ENCODE measurements around the gene EIF3M. TPM values are rescaled to one million over a fixed set of nuclear protein-coding genes. Genes with fewer than 3 reads are reported as not detected.

The EIF3M gene
- total and polyA plus RNA-seq, 2 donors (not counting 3 experiments of a cell fraction or from before 2014, with no cell fraction given) = 229 to 243 TPM

DNA sequence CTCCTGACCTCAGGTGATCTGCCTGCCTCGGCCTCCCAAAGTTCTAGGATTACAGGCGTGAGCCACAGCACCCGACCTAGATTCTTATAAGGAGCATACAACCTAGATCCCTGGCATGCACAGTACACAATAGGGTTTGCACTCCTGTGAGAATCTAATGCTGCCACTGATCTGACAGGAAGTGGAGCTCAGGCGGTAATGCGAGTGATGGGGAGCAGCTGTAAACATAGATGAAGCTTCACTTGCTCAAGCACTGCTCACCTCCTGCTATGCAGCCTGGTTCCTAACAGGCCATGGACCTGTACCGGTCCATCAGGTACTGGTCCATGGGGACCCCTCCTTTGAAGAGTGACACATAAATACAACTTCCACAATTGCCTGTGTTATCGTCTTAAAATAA, 44.8 kb upstream of the EIF3M start:
- Histone ChIP-seq H2AFZ (ENCODE audit: low read depth, low read length) (no peak overlapping the region), H3K4me1 (ENCODE audit: control insufficient read depth, extremely low read depth, insufficient read depth, low read length) (no peaks in the 10 kb centered on the region), H3K4me3 (replicated peaks in 1 of 3; ENCODE audit: insufficient read depth in 1 of 3, low read depth in 1 of 3, low read length in 3 of 3) (no peak overlapping the region), H3K79me2 (ENCODE audit: control insufficient read depth, insufficient read depth, low read length) (no peaks in the 10 kb centered on the region), H3K9ac (replicated peaks; ENCODE audit: extremely low read depth, insufficient read depth, low read length) (no peak overlapping the region), H3K27me3 (ENCODE audit: control insufficient read depth in 2 of 2, insufficient read depth in 2 of 2, low read length in 2 of 2) (no peaks in the 10 kb centered on the region), H4K20me1 (replicated peaks; ENCODE audit: control insufficient read depth, extremely low read depth, insufficient read depth, low read length) (no peaks in the 10 kb centered on the region), H3K36me3 (ENCODE audit: control insufficient read depth in 2 of 2, extremely low read depth in 1 of 2, insufficient read depth in 2 of 2, low read length in 2 of 2) (no peaks in the 10 kb centered on the region), H3K4me2 (ENCODE audit: insufficient read depth, low read length) (no peak overlapping the region), H3K27ac (ENCODE audit: insufficient read depth, low read depth, low read length) (no peak overlapping the region), H3K9me1 (replicated peaks; ENCODE audit: control insufficient read depth, extremely low read depth, insufficient read depth, low read length) (no peaks in the 10 kb centered on the region), H3K9me3 (replicated peaks; ENCODE audit: control insufficient read depth, insufficient read depth, low read length) (no peaks in the 10 kb centered on the region)
- no TSS peak for BruUV-seq (replicated peaks)
- dilution Hi-C loops (cut with MboI; ENCODE audit: extremely low pct_ligation_motif_present, low sequenced_read_pairs) = no loop called here
- TF ChIP-seq JUN (IDR thresholded peaks at IDR 0.05; ENCODE audit: borderline replicate concordance, insufficient read depth, insufficient read length, low read depth) (no peak), FOS (IDR thresholded peaks at IDR 0.05; ENCODE audit: borderline replicate concordance, insufficient read depth, low read length) (no peak), MYC (IDR thresholded peaks at IDR 0.05; ENCODE audit: low read depth, low read length) (no peak)
- TF ChIP-seq, protein P1, sequence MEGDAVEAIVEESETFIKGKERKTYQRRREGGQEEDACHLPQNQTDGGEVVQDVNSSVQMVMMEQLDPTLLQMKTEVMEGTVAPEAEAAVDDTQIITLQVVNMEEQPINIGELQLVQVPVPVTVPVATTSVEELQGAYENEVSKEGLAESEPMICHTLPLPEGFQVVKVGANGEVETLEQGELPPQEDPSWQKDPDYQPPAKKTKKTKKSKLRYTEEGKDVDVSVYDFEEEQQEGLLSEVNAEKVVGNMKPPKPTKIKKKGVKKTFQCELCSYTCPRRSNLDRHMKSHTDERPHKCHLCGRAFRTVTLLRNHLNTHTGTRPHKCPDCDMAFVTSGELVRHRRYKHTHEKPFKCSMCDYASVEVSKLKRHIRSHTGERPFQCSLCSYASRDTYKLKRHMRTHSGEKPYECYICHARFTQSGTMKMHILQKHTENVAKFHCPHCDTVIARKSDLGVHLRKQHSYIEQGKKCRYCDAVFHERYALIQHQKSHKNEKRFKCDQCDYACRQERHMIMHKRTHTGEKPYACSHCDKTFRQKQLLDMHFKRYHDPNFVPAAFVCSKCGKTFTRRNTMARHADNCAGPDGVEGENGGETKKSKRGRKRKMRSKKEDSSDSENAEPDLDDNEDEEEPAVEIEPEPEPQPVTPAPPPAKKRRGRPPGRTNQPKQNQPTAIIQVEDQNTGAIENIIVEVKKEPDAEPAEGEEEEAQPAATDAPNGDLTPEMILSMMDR (IDR thresholded peaks at IDR 0.05; ENCODE audit: extremely low read depth in 1 of 2, insufficient read depth in 1 of 2, low read depth in 1 of 2, low read length in 2 of 2) = no peak
- FAIRE-seq = no peak
- ChIA-PET POLR2A (no interaction called here), CTCF (no interaction called here)
- intact Hi-C loops (cut with micrococcal nuclease) = no loop called here
- no peak for DNase-seq (ENCODE audit: low read depth, low spot score)

DNA sequence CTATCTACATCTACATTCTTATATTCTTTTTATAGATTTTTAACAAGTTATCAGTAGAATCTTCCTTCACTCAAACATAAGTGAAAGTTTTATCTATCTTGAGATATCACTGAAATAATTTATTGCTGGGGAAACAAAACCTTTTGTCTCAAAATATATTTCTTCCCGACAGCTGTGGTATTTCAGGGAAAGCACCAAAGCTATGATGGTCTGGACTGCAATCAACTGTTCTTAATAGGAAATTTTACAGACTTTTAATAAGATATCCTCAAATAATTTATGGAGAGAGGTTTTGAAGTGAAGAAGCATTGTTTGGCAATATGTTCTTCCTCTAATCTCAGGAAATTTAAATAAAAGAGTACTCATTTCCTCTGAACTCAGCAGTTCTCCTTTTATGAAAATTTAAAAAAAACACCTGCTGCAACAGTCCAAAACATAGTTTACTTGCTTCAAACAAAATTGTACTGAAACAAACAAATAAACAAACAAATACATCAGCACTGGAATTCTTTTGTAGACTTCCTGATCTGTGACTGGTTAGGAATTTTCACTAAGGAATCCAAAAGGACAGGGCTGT, 33.9 kb upstream of the EIF3M start:
- DNase-seq (ENCODE audit: low read depth, low spot score) (no peak), FAIRE-seq (no peak)
- Histone ChIP-seq H3K4me3 (replicated peaks in 1 of 3; ENCODE audit: insufficient read depth in 1 of 3, low read depth in 1 of 3, low read length in 3 of 3) (no peak overlapping the region), H3K9me3 (replicated peaks; ENCODE audit: control insufficient read depth, insufficient read depth, low read length) (no peaks in the 10 kb centered on the region), H3K27me3 (ENCODE audit: control insufficient read depth in 2 of 2, insufficient read depth in 2 of 2, low read length in 2 of 2) (no peaks in the 10 kb centered on the region), H3K4me1 (ENCODE audit: control insufficient read depth, extremely low read depth, insufficient read depth, low read length) (no peaks in the 10 kb centered on the region), H3K4me2 (ENCODE audit: insufficient read depth, low read length) (no peak overlapping the region), H3K9ac (replicated peaks; ENCODE audit: extremely low read depth, insufficient read depth, low read length) (no peak overlapping the region), H4K20me1 (replicated peaks; ENCODE audit: control insufficient read depth, extremely low read depth, insufficient read depth, low read length) (no peaks in the 10 kb centered on the region), H3K9me1 (replicated peaks; ENCODE audit: control insufficient read depth, extremely low read depth, insufficient read depth, low read length) (no peaks in the 10 kb centered on the region), H3K36me3 (ENCODE audit: control insufficient read depth in 2 of 2, extremely low read depth in 1 of 2, insufficient read depth in 2 of 2, low read length in 2 of 2) (no peaks in the 10 kb centered on the region), H3K27ac (ENCODE audit: insufficient read depth, low read depth, low read length) (no peak overlapping the region), H3K79me2 (ENCODE audit: control insufficient read depth, insufficient read depth, low read length) (no peaks in the 10 kb centered on the region), H2AFZ (ENCODE audit: low read depth, low read length) (no peak overlapping the region)
- dilution Hi-C loops (cut with MboI; ENCODE audit: extremely low pct_ligation_motif_present, low sequenced_read_pairs) = no loop called here
- no peak for TF ChIP-seq POLR2AphosphoS5 (IDR thresholded peaks at IDR 0.05; ENCODE audit: insufficient read depth, low read depth, low read length)
- TF ChIP-seq, protein P2, sequence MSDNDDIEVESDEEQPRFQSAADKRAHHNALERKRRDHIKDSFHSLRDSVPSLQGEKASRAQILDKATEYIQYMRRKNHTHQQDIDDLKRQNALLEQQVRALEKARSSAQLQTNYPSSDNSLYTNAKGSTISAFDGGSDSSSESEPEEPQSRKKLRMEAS (IDR thresholded peaks at IDR 0.05; ENCODE audit: insufficient read depth, insufficient read length) = no peak
- no peak for TF ChIP-seq POLR2A (IDR thresholded peaks at IDR 0.05; ENCODE audit: low read depth, low read length)
- no peak for TF ChIP-seq FOS (IDR thresholded peaks at IDR 0.05; ENCODE audit: borderline replicate concordance, insufficient read depth, low read length)
- TF ChIP-seq EZH2 (IDR thresholded peaks at IDR 0.05; ENCODE audit: borderline replicate concordance, low read depth, low read length, severe bottlenecking) = no peak
- ChIA-PET CTCF (interaction anchor here (0.6 kb wide), 2 partner anchors 166 to 305 kb away, joined by 3 read pairs; no protein-coding TSS in a partner anchor), POLR2A (no interaction called here)
- intact Hi-C loops (cut with micrococcal nuclease) = no loop called here
- BruUV-seq (replicated peaks) = no TSS peak

Data from endothelial cell of umbilical vein (primary cell).